ENCODE data around the gene SUPT20HL2.
"Not testable (repeated sequence)": the region's sequence is repeated elsewhere in the genome, so short reads cannot be mapped to it uniquely, and the experiment has no call there.

The SUPT20HL2 gene

GRCh38 chrX:24314019-24314635, at the start of gene SUPT20HL2:
TSS of gene SUPT20HL2 (minus strand) at chrX:24314069. CDS start at chrX:24313315, 754 bp downstream.
- no peak for DNase-seq (ENCODE audit: low read depth)

- DNase-seq (ENCODE audit: low read depth) = not testable (repeated sequence)
These were observed 48.3 kb upstream of the SUPT20HL2 start for GRCh38 chrX:24362089-24362745.

GRCh38 chrX:24360272-24360671, 46.4 kb upstream of the SUPT20HL2 start, which contains the start of gene SUPT20HL1:
TSS of gene SUPT20HL1 (plus strand) at chrX:24360639. CDS start at chrX:24362761, 2,122 bp downstream.
- no peak for DNase-seq (ENCODE audit: low read depth)

- DNase-seq (ENCODE audit: low read depth) = no peak
These were observed 43.2 kb upstream of the SUPT20HL2 start for GRCh38 chrX:24357106-24357505.

- no peak for DNase-seq (ENCODE audit: low read depth)
These were observed 41.2 kb upstream of the SUPT20HL2 start for GRCh38 chrX:24355095-24355494.

GRCh38 chrX:24350217-24350616, 36.3 kb upstream of the SUPT20HL2 start:
- DNase-seq (ENCODE audit: low read depth) = no peak

GRCh38 chrX:24347881-24348280, 34.0 kb upstream of the SUPT20HL2 start:
- no peak for DNase-seq (ENCODE audit: low read depth)

GRCh38 chrX:24343719-24344118, 29.9 kb upstream of the SUPT20HL2 start:
- no peak for DNase-seq (ENCODE audit: low read depth)

GRCh38 chrX:24341795-24342194, 27.9 kb upstream of the SUPT20HL2 start:
- peak; percentile 4 for DNase-seq (ENCODE audit: low read depth)

GRCh38 chrX:24340501-24340900, 26.6 kb upstream of the SUPT20HL2 start:
- no peak for DNase-seq (ENCODE audit: low read depth)

GRCh38 chrX:24339911-24340310, 26.0 kb upstream of the SUPT20HL2 start:
- DNase-seq (ENCODE audit: low read depth) = no peak

GRCh38 chrX:24335871-24336270, 22.0 kb upstream of the SUPT20HL2 start:
- DNase-seq (ENCODE audit: low read depth) = no peak

GRCh38 chrX:24334461-24334860, 20.6 kb upstream of the SUPT20HL2 start:
- no peak for DNase-seq (ENCODE audit: low read depth)

GRCh38 chrX:24333371-24333770, 19.5 kb upstream of the SUPT20HL2 start:
- no peak for DNase-seq (ENCODE audit: low read depth)

GRCh38 chrX:24332878-24333277, 19.0 kb upstream of the SUPT20HL2 start:
- no peak for DNase-seq (ENCODE audit: low read depth)

GRCh38 chrX:24325231-24325630, 11.4 kb upstream of the SUPT20HL2 start:
- no peak for DNase-seq (ENCODE audit: low read depth)

- no peak for DNase-seq (ENCODE audit: low read depth)
These were observed 8.0 kb upstream of the SUPT20HL2 start for GRCh38 chrX:24321741-24322395.

- DNase-seq (ENCODE audit: low read depth) = no peak
These were observed 3.7 kb upstream of the SUPT20HL2 start for GRCh38 chrX:24317567-24317966.

GRCh38 chrX:24316111-24316510, 2.2 kb upstream of the SUPT20HL2 start:
- DNase-seq (ENCODE audit: low read depth) = no peak

GRCh38 chrX:24312249-24312607, 1.6 kb downstream of the SUPT20HL2 start:
- not testable (repeated sequence) for DNase-seq (ENCODE audit: low read depth)

- not testable (repeated sequence) for DNase-seq (ENCODE audit: low read depth)
These were observed 2.2 kb downstream of the SUPT20HL2 start for GRCh38 chrX:24311507-24312248.

GRCh38 chrX:24310916-24311315, 3.0 kb downstream of the SUPT20HL2 start:
- DNase-seq (ENCODE audit: low read depth) = not testable (repeated sequence)
